Heart right ventricle (tissue), 16 donors: ENCODE measurements around the gene SETD1B. TPM values are rescaled to one million over a fixed set of nuclear protein-coding genes. Genes with fewer than 3 reads are reported as not detected.

Experiments
- ATAC-seq, 8 donors: fragments of 200-7000 bp; cut with Tn5 transposase; one replicate each; pipeline ENCODE4 v1.9.1; 2020; ENCODE audit warnings: mild to moderate bottlenecking in 8 of 8, moderate library complexity in 8 of 8, moderate number of reproducible peaks in 1 of 8
- DNase-seq, 2 donors: peaks; one replicate each; pipeline ENCODE4 v3.0.0-alpha.2; 2020
- H3K27ac ChIP-seq, 10 donors: fragments of 200-600 bp; sonication (generic) in 2 of 10; one replicate each; pipeline versions ENCODE4 v1.5.0 to v1.8.0; 2020 to 2022; ENCODE audit warnings: mild to moderate bottlenecking in 3 of 10
- H3K27me3 ChIP-seq, 7 donors: fragments of 200-600 bp; one replicate each; pipeline ENCODE4 v1.8.0; 2021 to 2022; ENCODE audit warnings: mild to moderate bottlenecking in 2 of 7
- H3K36me3 ChIP-seq, 9 donors: fragments of 200-600 bp; sonication (generic) in 1 of 9; one replicate each; pipeline versions ENCODE4 v1.5.0 to v1.8.0; 2020 to 2022; ENCODE audit warnings: mild to moderate bottlenecking in 2 of 9
- H3K4me1 ChIP-seq, 9 donors: fragments of 200-600 bp; sonication (generic) in 1 of 9; one replicate each; pipeline versions ENCODE4 v1.5.0 to v1.8.0; 2020 to 2022; ENCODE audit warnings: mild to moderate bottlenecking in 4 of 9
- H3K4me3 ChIP-seq, 10 donors: fragments of 200-600 bp; sonication (generic) in 2 of 10; one replicate each; pipeline versions ENCODE4 v1.5.0 to v1.8.0; 2020 to 2022; ENCODE audit warnings: mild to moderate bottlenecking in 7 of 10, moderate library complexity in 2 of 10
- H3K9me3 ChIP-seq, 11 donors: fragments of 200-600 bp in 10 of 11; sonication (generic) in 2 of 11; one replicate each; pipeline versions ENCODE4 v1.5.0 to v1.8.0; 2013 to 2022; ENCODE audit warnings: mild to moderate bottlenecking in 2 of 11, control low read depth in 1 of 11, moderate library complexity in 1 of 11
- WGBS, 2 donors: extraction: QIAGEN DNeasy Blood & Tissue Kit; methylation state at CpG; one replicate each; pipeline ENCODE4 v1.1.7; 2013; ENCODE audit warnings: inconsistent platforms in 1 of 2; 5-methylcytosine and 5-hydroxymethylcytosine counted together
- intact Hi-C, 10 donors: fragments of 100-400 bp; cut with DNase I; formaldehyde crosslinking; loops; one replicate each; pipeline versions ENCODE4 v1.11.1 to v1.14.2; 2022
- polyA plus RNA-seq, 2 donors: library from polyadenylated mRNA; stranded (reverse); fragments of 200-250 nt; gene quantifications; one replicate each; pipeline ENCODE4 v1.2.3, GENCODE V29; 2013
- total RNA-seq, 10 donors: library from RNA; stranded (reverse); fragmentation: NEBNext Ultra II Directional in 3 of 10; extraction: Animal tissue kit (Norgen Biotek cat#: 25700) in 3 of 10; gene quantifications; one replicate each; pipeline versions ENCODE4 v1.2.1 to v1.2.4, GENCODE V29; 2021 to 2023
- TF ChIP-seq, protein P1 (sequence below), 9 donors: fragments of 200-600 bp; sonication (generic) in 2 of 9; IDR thresholded peaks; one replicate each; pipeline versions ENCODE4 v1.5.0 to v1.8.0; 2021 to 2022; ENCODE audit warnings: antibody characterized with exemption in 9 of 9, mild to moderate bottlenecking in 5 of 9, moderate library complexity in 1 of 9
- donor health status: Arrhythmogenic right ventricular cardiomyopathy.
- donor health status: ischemic (EF 13 %, LVEDD 7.1; RV severe dilation, severe dysfunction).
- donor health status: healthy with polysubstance abuse.
- donor health status: DM: no; HTN: yes; CAD: no.
- donor health status: DM: no; HTN: no; CAD: no.
- donor health status: ischemic (EF 25% LVEDD 6.9; RV normal size, moderate dysfunction).
- donor health status: ischemic (EF 25% LVEDD 5.7; RV mildly dilated, moderate dysfunction).
- donor health status: healthy.
- donor health status: DM: yes; HTN: yes; CAD: no.
- donor health status: Ischemic cardiomyopathy.
- donor health status: ischemic (EF 35%, LVEDD 5.7; RV mildly dilated, moderate dysfunction).
- donor health status: nonischemic (EF 11% LVEDD 7.7; RV severe dilation, severe dysfunction).
- donor health status: DM: yes; HTN: yes; CAD: no.
- donor health status: PGD.
- donor health status: ischemic (EF 29% LVEDD 5.4; RV normal size, mild dysfunction).
- donor health status: nonischemic (EF 23%, LVEDD 6.1; RV moderate dilation, normal function).

Gene SETD1B
- total and polyA plus RNA-seq, 12 donors: 2.8 to 14.8 (median 11.2) TPM

DNA sequence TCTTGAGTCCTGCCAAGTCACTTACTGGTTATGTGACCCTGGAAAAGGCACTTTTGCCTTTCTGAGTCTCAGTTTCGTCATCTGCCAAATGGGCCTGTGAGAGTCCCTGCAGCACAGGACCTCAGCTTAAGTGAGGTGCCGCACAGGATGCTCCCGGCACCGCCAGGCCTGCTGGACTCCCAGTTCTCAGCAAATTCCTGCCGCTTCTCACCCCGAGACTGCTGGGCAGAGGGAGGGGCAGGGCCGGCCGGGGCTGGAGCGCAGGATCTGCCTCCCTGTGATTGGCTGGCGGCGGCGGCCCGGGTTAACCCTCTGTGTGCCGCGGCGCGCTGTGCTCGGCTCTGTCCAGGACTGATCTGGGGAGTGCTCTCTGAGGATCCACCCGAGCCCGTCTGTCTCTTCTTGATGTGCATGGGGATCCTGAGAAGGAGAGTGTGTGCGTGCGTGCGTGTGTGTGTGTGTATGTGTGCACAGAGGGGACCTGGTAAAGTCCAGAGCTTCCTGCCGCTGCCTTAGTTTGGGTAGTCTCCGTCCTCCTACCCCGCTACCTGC lies 8.6 kb downstream of the SETD1B start:
- Histone ChIP-seq H3K27ac (peak overlapping the region in 9 of 10 donors; percentile 38 to 82 (median 63)), H3K36me3 (peaks cover 5 to 87% (median 41%) of the 10 kb centered on the region in 9 donors), H3K4me3 (peak overlapping the region; percentile 31 to 68 (median 60)), H3K4me1 (peaks cover 14 to 48% (median 41%) of the 10 kb centered on the region in 9 donors), H3K27me3 (no peaks in the 10 kb centered on the region), H3K9me3 (no peaks in the 10 kb centered on the region)
- 12 to 15% methylated on average over 26 of the region's 26 CpGs for WGBS, 2 donors
- ATAC-seq (peak; percentile 87 to 94 (median 88)), DNase-seq (peak in 1 of 2 donors; percentile 79)
- intact Hi-C loops: loop anchor here in 8 of 10 donors (1.0 to 10.0 kb wide), 7 partner anchors 17 to 115 kb away; partner anchors contain the start of gene PSMD9 (in 1 of the 8)
- TF ChIP-seq, protein P1, sequence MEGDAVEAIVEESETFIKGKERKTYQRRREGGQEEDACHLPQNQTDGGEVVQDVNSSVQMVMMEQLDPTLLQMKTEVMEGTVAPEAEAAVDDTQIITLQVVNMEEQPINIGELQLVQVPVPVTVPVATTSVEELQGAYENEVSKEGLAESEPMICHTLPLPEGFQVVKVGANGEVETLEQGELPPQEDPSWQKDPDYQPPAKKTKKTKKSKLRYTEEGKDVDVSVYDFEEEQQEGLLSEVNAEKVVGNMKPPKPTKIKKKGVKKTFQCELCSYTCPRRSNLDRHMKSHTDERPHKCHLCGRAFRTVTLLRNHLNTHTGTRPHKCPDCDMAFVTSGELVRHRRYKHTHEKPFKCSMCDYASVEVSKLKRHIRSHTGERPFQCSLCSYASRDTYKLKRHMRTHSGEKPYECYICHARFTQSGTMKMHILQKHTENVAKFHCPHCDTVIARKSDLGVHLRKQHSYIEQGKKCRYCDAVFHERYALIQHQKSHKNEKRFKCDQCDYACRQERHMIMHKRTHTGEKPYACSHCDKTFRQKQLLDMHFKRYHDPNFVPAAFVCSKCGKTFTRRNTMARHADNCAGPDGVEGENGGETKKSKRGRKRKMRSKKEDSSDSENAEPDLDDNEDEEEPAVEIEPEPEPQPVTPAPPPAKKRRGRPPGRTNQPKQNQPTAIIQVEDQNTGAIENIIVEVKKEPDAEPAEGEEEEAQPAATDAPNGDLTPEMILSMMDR (IDR thresholded peaks at IDR 0.05): peak in 5 of 9 donors; percentile 4 to 40 (median 10)

DNA sequence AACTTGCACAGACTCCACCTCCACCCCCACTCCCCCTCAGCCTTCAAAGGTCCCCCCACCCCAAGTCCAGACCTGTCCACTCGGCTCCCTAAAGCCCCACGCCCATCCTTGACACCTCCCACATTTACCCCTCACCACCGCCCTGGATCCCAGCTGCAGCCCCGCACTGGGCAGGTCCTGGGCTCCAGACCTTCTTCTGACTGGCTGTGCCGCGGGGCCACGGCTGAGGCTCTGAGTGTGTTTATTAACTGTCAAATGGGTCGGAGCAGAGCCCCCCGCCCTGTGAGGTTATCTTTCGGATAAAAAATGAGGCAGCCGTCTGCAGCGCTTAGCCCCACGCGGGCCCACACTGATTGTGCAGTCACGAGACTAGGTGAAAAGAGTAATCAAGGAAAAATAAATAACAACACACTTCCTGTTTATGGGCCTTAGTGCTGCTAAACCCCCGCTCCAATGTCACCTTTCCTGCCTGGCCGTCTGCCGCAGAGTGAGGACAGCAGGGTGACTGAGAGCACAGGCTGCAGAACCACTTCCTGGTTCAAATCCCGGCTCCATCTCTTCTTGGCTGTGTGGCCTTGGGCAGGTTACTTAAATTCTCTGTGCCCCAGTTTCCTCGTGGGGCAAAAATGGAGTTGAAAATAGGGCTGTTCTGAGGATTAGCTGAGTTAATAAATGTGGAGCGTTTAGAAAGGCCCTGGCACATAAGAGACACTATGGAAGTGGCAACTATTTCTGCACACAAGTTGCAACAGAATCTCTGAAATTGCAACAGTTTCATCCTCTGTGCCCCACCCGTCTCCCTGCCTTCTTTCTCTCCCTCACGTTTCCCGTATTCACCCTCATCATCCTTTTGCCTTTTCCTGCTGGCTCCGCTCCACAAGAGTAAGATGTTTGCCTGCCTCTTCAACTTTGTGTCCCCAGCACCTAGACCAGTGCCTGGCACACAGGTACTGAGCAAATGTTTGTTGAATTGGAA lies 9.4 kb downstream of the SETD1B start:
- H3K9me3 ChIP-seq: no peaks in the 10 kb centered on the region
- peak overlapping the region in 9 of 10 donors; percentile 48 to 68 (median 61) for H3K4me3 ChIP-seq
- H3K27ac ChIP-seq: peak overlapping the region in 8 of 10 donors; percentile 32 to 63 (median 44)
- peak in 4 of 8 donors; percentile 4 to 15 (median 5) for ATAC-seq
- intact Hi-C loops: loop anchor here in 8 of 10 donors (1.0 to 10.0 kb wide), 7 partner anchors 18 to 116 kb away; partner anchors contain the start of gene PSMD9 (in 1 of the 8)
- H3K27me3 ChIP-seq: no peaks in the 10 kb centered on the region
- H3K36me3 ChIP-seq: peaks cover 5 to 87% (median 49%) of the 10 kb centered on the region in 9 donors
- TF ChIP-seq, protein P1 (IDR thresholded peaks at IDR 0.05): no peak
- DNase-seq: no peak
- WGBS, 2 donors: 40 to 46% methylated on average over 25 of the region's 25 CpGs
- H3K4me1 ChIP-seq: peaks cover 14 to 44% (median 38%) of the 10 kb centered on the region in 9 donors

DNA sequence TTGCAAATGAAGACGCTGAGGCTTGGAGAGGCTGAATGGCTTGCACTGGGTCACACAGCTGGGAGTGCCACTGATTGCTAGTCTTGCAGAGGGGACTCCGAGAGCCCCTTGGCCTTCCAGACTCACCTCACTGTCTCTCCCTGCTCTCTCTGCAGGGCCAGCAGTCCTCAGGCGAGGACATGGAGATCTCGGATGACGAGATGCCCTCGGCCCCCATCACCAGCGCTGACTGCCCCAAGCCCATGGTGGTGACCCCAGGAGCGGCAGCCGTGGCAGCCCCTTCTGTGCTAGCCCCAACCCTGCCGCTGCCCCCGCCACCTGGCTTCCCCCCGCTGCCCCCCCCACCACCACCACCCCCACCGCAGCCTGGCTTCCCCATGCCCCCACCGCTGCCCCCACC lies 10.1 kb downstream of the SETD1B start:
- H3K9me3 ChIP-seq: no peaks in the 10 kb centered on the region
- peaks cover 5 to 87% (median 49%) of the 10 kb centered on the region in 9 donors for H3K36me3 ChIP-seq
- H3K27me3 ChIP-seq: no peaks in the 10 kb centered on the region
- WGBS, 2 donors: 93 to 96% methylated on average over 12 to 14 of the region's 14 CpGs
- ATAC-seq (no peak), DNase-seq (no peak)
- H3K4me1 ChIP-seq: peaks cover 14 to 44% (median 38%) of the 10 kb centered on the region in 9 donors
- H3K4me3 ChIP-seq: no peak overlapping the region
- TF ChIP-seq, protein P1 (IDR thresholded peaks at IDR 0.05): no peak
- no peak overlapping the region for H3K27ac ChIP-seq
- intact Hi-C loops: loop anchor here in 6 of 10 donors (2.0 to 10.0 kb wide), 5 partner anchors 19 to 117 kb away; partner anchors contain the start of gene PSMD9 (in 1 of the 6)
